Amniotic epithelial cell (primary cell): Measurements from ENCODE around the gene ALX3.
"Not testable (repeated sequence)": the region's sequence is repeated elsewhere in the genome, so short reads cannot be mapped to it uniquely, and the experiment has no call there.

Source experiments
- DNase-seq: peaks from one replicate; pipeline ENCODE4 v3.0.0-alpha.2; 2010; ENCODE audit warnings: low read depth

The ALX3 gene

GRCh38 chr1:110089561-110090275, 19.2 kb upstream of the ALX3 start:
- DNase-seq = no peak

DNA sequence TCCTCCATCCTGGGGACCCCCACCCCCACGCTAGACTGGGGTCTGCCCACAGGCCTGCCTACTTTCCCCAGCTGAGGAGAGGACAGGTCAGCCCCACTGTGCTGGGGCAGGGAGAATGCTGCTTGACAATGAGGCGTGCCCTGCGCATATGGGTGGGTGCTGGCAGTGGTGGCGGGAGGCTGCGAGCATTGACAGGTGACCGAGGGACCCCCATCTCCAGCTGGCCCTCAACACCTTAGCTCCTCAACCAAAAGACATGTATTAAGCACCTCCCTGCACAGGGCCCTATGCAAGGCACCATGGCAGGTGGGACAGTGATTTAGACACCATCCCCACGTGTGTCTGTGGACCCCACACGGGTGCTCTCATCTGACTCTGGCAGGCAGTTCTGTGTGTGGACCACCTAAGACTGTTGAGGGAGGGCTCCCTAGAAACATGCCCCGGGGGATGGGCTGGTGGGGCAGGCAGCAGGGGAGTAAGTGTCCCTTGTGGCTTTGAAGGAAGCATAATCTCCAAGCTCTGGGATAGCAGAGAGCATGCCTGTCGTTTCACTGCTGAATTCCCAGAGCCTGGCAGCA, 18.4 kb upstream of the ALX3 start:
- no peak for DNase-seq

- DNase-seq = peak; percentile 47
These were observed 17.6 kb upstream of the ALX3 start for GRCh38 chr1:110087812-110088738.

DNA sequence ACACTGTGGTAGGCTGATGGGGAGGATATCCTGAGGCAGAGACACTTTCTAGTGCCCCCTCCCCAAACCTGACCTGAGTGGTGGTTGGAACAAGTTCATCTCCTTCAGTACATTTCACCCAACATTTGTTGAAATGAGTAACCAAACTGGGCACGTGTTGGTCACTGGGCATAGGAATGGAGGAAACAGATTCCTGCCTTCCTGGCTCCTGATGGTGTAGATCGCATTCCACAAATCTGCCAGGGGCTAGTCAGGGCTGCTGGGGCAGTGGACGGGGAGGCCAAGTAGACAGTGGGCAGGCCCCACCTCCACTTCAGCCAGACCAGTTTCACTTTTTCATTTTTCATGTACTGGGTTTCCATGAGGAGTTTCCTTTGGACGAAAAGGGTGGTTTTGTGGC, 16.5 kb upstream of the ALX3 start:
- DNase-seq = no peak

GRCh38 chr1:110085671-110086070, 15.2 kb upstream of the ALX3 start:
- DNase-seq = no peak

GRCh38 chr1:110084227-110085078, 14.0 kb upstream of the ALX3 start:
- DNase-seq = peak; percentile 48

DNA sequence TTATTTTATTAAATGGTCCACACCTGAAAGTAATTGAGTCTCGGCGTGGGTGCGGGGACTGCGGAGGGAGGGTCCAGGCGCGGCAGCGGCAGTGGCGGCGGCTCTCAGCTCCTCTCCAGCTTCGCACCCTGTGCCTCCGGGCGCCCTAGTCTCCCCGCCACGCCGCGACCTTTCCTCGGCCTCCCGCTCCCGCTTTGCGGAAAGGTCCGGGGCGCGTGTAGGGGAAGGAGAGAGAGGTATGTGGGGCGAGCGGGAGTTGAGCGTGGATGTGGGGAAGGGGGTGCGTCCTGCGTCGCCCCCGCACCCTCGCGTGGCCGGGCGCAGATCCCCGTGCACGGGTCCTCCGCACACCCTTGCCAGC, 13.4 kb upstream of the ALX3 start:
- no peak for DNase-seq

DNA sequence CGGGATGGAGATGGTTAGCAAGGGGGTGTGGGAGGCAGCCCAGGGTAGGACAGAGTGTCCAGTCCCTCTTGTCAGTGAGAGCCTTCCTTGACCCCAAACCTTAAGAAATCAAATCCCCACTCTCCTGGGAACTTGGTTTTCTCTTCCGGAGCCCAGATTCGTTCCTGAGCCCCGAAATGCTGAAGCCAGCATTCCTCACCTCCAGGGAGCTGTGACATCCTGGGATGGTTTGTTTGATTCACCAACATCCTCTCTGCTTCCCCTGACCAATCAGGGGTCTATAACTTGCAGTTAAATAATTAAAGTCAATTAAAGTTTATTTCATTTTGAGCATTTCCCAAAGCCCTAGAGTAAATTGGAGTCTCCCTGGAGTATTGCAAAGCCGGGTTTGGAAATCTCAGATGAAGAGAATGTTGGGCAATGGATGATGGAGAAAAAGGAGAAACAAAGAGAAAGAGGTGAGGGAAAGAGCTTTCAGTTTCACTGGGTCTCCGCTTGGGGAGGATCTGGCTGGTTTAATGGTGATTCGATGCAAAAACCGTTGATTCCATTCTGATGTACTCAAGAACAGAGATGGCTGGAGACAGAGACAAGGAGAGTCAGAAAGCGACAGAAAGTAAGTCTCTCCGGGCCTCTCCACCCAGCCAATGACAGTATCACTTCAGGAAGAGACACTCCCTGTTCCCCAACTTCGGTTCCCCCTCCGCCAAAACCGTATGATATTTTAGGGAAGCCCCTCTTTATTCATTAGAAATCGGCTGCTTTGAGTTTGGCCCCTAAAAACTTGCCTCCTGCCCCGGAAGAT, 12.8 kb upstream of the ALX3 start:
- DNase-seq = no peak

DNA sequence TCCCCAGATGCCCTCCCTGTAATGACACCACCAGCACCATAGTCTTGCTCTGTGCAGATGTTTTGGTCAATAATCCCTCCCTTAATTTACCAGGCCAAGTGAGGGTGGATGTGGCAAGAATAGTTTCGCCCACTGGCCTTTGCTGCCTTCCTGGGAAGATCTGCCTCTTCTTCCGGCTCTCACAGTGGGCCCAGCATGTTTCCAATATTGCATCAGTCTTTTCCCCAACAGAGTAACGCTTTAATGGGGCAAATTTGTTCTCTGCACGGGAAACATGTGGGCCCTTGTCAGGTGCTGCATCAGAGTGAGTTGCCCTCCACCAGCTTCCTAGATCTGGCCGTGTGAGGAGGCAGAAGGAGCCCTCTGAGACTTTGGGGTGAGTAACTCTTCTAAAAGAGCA, 12.0 kb upstream of the ALX3 start:
- no peak for DNase-seq

DNA sequence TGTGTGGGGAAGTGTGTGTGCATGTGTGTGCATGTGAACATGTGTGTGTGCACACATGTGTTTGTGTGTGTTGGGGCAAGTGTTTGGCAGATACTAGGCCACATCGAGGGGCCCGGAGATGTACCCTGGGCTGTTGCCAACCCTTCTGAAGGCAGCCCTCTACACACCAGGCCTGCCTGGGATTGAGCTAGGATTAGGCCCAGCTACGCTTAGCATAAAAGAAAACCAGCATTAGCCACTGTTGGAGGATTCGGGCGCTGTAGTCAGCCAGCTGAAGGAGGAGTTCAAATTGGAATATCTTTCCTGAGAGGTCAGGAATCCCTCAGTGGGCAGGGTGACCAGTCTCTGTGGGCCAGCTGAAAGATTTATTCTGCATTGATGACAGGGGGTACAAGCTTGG, 10.6 kb upstream of the ALX3 start:
- DNase-seq = no peak

GRCh38 chr1:110079995-110080394, 9.5 kb upstream of the ALX3 start:
- not testable (repeated sequence) for DNase-seq

- DNase-seq = no peak
These were observed 6.5 kb upstream of the ALX3 start for GRCh38 chr1:110076789-110077500.

- DNase-seq = no peak
These were observed 3.7 kb upstream of the ALX3 start for GRCh38 chr1:110074166-110074565.

DNA sequence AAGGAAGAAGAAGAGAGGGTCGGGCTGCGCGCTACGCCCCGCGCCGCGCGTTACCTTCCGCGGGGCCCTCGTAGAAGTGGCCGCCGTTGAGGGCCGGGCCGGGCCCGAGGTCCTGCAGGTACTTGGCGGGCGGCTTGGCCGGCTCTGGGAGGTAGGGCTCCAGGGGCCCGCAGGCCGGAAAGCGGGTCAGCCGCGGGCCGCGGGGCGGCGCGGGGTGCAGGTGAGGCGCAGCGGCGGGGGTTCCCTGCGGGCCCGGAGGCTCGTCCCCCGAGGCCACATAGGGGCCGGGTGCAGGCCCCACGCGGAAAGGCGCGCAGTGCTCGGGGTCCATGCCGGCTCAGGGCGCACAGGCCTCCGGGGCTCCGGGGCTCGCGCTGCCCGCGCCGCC, 196 bp downstream of the ALX3 start:
- no peak for DNase-seq

GRCh38 chr1:110069404-110070281, 829 bp downstream of the ALX3 start:
- DNase-seq = no peak

- DNase-seq = no peak
These were observed 1.6 kb downstream of the ALX3 start for GRCh38 chr1:110068646-110069403.

DNA sequence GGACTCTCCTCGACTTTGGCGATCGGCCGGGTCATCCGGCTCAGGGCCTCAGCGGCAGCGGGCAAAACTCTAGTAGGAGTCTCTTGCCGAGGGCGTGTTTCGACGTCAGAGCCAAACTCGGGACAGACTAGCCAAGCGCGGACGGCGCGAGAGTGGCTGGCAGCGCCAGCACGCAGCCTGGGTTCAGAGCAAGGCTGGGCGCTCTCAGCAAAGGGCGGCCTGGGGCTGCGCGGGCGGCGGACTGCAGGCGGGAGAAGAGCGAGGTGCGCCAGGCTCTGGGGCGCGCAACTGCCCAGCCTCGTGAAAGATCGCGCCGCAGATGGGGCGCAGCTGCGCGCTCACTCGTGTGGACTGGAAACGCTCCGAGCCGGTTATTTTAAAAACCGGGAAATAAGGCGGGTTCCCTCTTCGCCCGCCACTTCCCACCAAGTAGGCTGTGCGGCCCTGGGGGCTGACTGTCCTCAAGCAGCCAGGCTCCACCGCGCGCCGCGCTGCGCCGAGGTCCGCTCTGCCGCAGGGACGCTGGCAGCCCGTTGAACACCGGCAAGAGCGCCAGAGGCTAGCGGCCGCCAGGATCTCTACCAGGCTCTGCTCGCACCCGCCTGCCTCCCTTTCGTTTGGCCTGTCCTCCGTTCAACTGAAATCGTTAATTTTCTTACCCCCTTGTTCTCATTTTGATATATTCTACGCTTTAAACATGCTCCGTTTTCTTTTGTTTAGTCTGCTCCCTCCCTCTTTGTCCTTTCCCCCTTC, 2.4 kb downstream of the ALX3 start:
- no peak for DNase-seq

DNA sequence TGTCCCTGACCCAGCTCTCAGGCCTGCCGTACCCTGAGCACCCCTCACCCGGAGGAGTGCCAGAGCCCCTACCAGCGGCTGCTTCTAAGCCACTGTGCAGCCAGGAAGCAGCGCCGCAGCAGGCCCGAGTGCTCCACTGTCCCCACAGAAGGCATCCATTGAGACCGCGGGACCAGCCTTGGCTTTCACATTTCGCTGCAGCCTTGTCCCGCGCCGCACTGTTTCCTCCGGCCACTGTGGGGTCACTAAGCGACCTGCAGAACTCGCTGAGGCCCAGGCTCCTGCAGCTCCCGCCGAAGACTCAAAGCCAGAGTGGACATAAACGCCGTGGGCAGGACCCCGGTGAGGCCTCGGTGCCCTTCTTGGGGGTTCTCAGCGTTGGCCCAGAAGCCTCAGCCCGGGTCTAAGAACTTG, 3.0 kb downstream of the ALX3 start:
- DNase-seq = no peak
